ENCODE measurements around the gene KLHDC7A.

Gene KLHDC7A

GRCh38 chr1:18508084-18508483 is 27.4 kb downstream of the KLHDC7A start:
- no peak for DNase-seq (ENCODE audit: low spot score)

GRCh38 chr1:18511149-18511873 is 30.6 kb downstream of the KLHDC7A start:
- no peak for DNase-seq (ENCODE audit: low spot score)

GRCh38 chr1:18511874-18512150 is 31.1 kb downstream of the KLHDC7A start:
- no peak for DNase-seq (ENCODE audit: low spot score)

- DNase-seq (ENCODE audit: low spot score), result no peak
Observed at GRCh38 chr1:18512883-18513282, 32.2 kb downstream of the KLHDC7A start.

- no peak for DNase-seq (ENCODE audit: low spot score)
Observed at GRCh38 chr1:18513995-18514394, 33.3 kb downstream of the KLHDC7A start.

GRCh38 chr1:18515120-18515667 is 34.5 kb downstream of the KLHDC7A start:
- no peak for DNase-seq (ENCODE audit: low spot score)

- no peak for DNase-seq (ENCODE audit: low spot score)
Observed at GRCh38 chr1:18516473-18516872, 35.7 kb downstream of the KLHDC7A start.

GRCh38 chr1:18526436-18527275 is 45.9 kb downstream of the KLHDC7A start:
- DNase-seq (ENCODE audit: low spot score), result no peak

GRCh38 chr1:18527514-18527913 is 46.8 kb downstream of the KLHDC7A start:
- DNase-seq (ENCODE audit: low spot score), result no peak

GRCh38 chr1:18527921-18528320 is 47.2 kb downstream of the KLHDC7A start:
- no peak for DNase-seq (ENCODE audit: low spot score)

GRCh38 chr1:18528616-18529015 is 47.9 kb downstream of the KLHDC7A start:
- no peak for DNase-seq (ENCODE audit: low spot score)

- no peak for DNase-seq (ENCODE audit: low spot score)
Observed at GRCh38 chr1:18529714-18530113, 49.0 kb downstream of the KLHDC7A start.

- no peak for DNase-seq (ENCODE audit: low spot score)
Observed at GRCh38 chr1:18530587-18531502, 50.1 kb downstream of the KLHDC7A start.

- no peak for DNase-seq (ENCODE audit: low spot score)
Observed at GRCh38 chr1:18531503-18531845, 50.7 kb downstream of the KLHDC7A start.

GRCh38 chr1:18532390-18533170 is 51.9 kb downstream of the KLHDC7A start:
- DNase-seq (ENCODE audit: low spot score), result no peak

GRCh38 chr1:18533259-18533658 is 52.5 kb downstream of the KLHDC7A start:
- DNase-seq (ENCODE audit: low spot score), result no peak

GRCh38 chr1:18534810-18535205 is 54.1 kb downstream of the KLHDC7A start:
- no peak for DNase-seq (ENCODE audit: low spot score)

Measured in CD4-positive, alpha-beta T cell treated with Interleukin-15 for 4 hours (primary cell).